H1 (cell line): ENCODE results near the gene ACAD10. TPM values are rescaled to one million over a fixed set of nuclear protein-coding genes. Genes with fewer than 3 reads are reported as not detected.

Experiments used
- CTCF ChIA-PET: fragments of 300-600 bp; sonication (Branson Sonifier 250); formaldehyde crosslinking; loops from one replicate; lab custom pipeline; 2021; ENCODE audit not compliant: partially characterized antibody; lab: Charles Lee
- POLR2A ChIA-PET: fragments of 300-600 bp; sonication (Branson Sonifier 250); formaldehyde crosslinking; loops from one replicate; lab custom pipeline; 2021; ENCODE audit warnings: inconsistent platforms; ENCODE audit not compliant: partially characterized antibody; lab: Charles Lee
- DNase-seq, 2 experiments: peaks; one replicate each; pipeline versions ENCODE4 v3.0.0 to v3.0.0-alpha.2; 2010 to 2022; ENCODE audit warnings: low spot score in 2 of 2, low read depth in 1 of 2, mixed read lengths in 1 of 2
- FAIRE-seq: peaks from 2 replicates; lab custom pipeline; 2011; peaks lifted over from hg19 to GRCh38; lab: Jason Lieb, UNC
- H2AFZ ChIP-seq: 2 replicates; pipeline ENCODE4 v1.8.1; 2012; ENCODE audit warnings: low read length, inconsistent platforms
- H2AK5ac ChIP-seq: 2 replicates; pipeline ENCODE4 v1.6.1; 2013; ENCODE audit warnings: low read depth, low read length
- H2BK120ac ChIP-seq: replicated peaks from 2 replicates; pipeline ENCODE3; 2013; ENCODE audit warnings: low read depth, low read length, inconsistent platforms
- H2BK12ac ChIP-seq: 2 replicates; pipeline ENCODE4 v1.6.1; 2013; ENCODE audit warnings: low read depth, low read length
- H2BK15ac ChIP-seq: 2 replicates; pipeline ENCODE4 v1.6.1; 2013; ENCODE audit warnings: low read length
- H2BK20ac ChIP-seq: 2 replicates; pipeline ENCODE4 v1.6.1; 2013; ENCODE audit warnings: low read length
- H2BK5ac ChIP-seq: 2 replicates; pipeline ENCODE4 v1.6.1; 2013; ENCODE audit warnings: low read depth, low read length
- H3K14ac ChIP-seq: 2 replicates; pipeline ENCODE4 v1.6.1; 2013; ENCODE audit warnings: inconsistent platforms; ENCODE audit not compliant: insufficient read length
- H3K18ac ChIP-seq: 2 replicates; pipeline ENCODE4 v1.6.1; 2013; ENCODE audit warnings: low read length; ENCODE audit errors: extremely low read depth
- H3K23ac ChIP-seq: 2 replicates; pipeline ENCODE4 v1.6.1; 2013; ENCODE audit warnings: inconsistent platforms; ENCODE audit not compliant: insufficient read length
- H3K23me2 ChIP-seq: 2 replicates; pipeline ENCODE4 v1.6.1; 2013; ENCODE audit warnings: low read depth, low read length
- H3K27ac ChIP-seq: 2 replicates; pipeline ENCODE4 v1.6.1; 2011; ENCODE audit warnings: low read depth, low read length, inconsistent platforms
- H3K27me3 ChIP-seq, 4 experiments: replicated peaks in 1 of 4; 1 replicate in 1 of 4; 2 replicates in 3 of 4; pipeline versions ENCODE4 v1.6.1 to v1.8.1; 2011 to 2013; ENCODE audit warnings: low read length in 3 of 4, mild to moderate bottlenecking in 3 of 4, inconsistent platforms in 2 of 4, mixed read lengths in 2 of 4, moderate library complexity in 1 of 4; ENCODE audit not compliant: control insufficient read depth in 3 of 4, insufficient read depth in 3 of 4; ENCODE audit errors: extremely low read depth in 1 of 4
- H3K36me3 ChIP-seq, 4 experiments: 2 replicates each; pipeline versions ENCODE4 v1.6.1 to v1.8.1; 2011 to 2013; ENCODE audit warnings: mild to moderate bottlenecking in 4 of 4, low read length in 3 of 4, moderate library complexity in 2 of 4, control low read depth in 1 of 4, inconsistent platforms in 1 of 4; ENCODE audit not compliant: insufficient read depth in 4 of 4, control insufficient read depth in 2 of 4
- H3K4ac ChIP-seq: replicated peaks from 2 replicates; pipeline ENCODE3; 2013; ENCODE audit warnings: low read length, low read depth, mixed read lengths, inconsistent platforms; ENCODE audit not compliant: insufficient read length
- H3K4me1 ChIP-seq, 4 experiments: replicated peaks in 1 of 4; 1 replicate in 1 of 4; 2 replicates in 3 of 4; pipeline versions ENCODE4 v1.6.1 to v1.8.1; 2011 to 2013; ENCODE audit warnings: low read length in 3 of 4, inconsistent platforms in 2 of 4, mixed read lengths in 1 of 4; ENCODE audit not compliant: insufficient read depth in 4 of 4, control insufficient read depth in 3 of 4
- H3K4me2 ChIP-seq, 2 experiments: 2 replicates each; pipeline versions ENCODE4 v1.6.1 to v1.8.1; 2011 to 2013; ENCODE audit warnings: low read depth in 2 of 2, low read length in 2 of 2, control low read depth in 1 of 2, inconsistent platforms in 1 of 2, mild to moderate bottlenecking in 1 of 2; ENCODE audit not compliant: insufficient read depth in 1 of 2
- H3K4me3 ChIP-seq, 4 experiments: fragments of 200-600, 300-600 bp in 1 of 4; sonication (generic), shearing (Covaris generic), sonication (Bioruptor Twin) in 1 of 4; 2 replicates each; pipeline versions ENCODE4 v1.5.1 to v1.8.1; 2011 to 2016; ENCODE audit warnings: low read length in 4 of 4, low read depth in 3 of 4, control low read depth in 2 of 4, inconsistent platforms in 2 of 4, mild to moderate bottlenecking in 2 of 4, mixed read lengths in 1 of 4, moderate library complexity in 1 of 4; ENCODE audit not compliant: insufficient read depth in 2 of 4; ENCODE audit errors: extremely low read depth in 1 of 4
- H3K56ac ChIP-seq: replicated peaks from 2 replicates; pipeline ENCODE3; 2013; ENCODE audit warnings: low read depth, mild to moderate bottlenecking, mixed read lengths, low read length, inconsistent platforms; ENCODE audit not compliant: insufficient read length
- H3K79me1 ChIP-seq: 2 replicates; pipeline ENCODE4 v1.6.1; 2013; ENCODE audit warnings: low read depth, low read length, control low read depth
- H3K79me2 ChIP-seq, 2 experiments: 2 replicates each; pipeline versions ENCODE4 v1.6.1 to v1.8.1; 2012 to 2013; ENCODE audit warnings: low read length in 2 of 2, mild to moderate bottlenecking in 2 of 2, inconsistent platforms in 1 of 2; ENCODE audit not compliant: insufficient read depth in 2 of 2, control insufficient read depth in 1 of 2
- H3K9ac ChIP-seq, 4 experiments: replicated peaks in 1 of 4; 1 replicate in 1 of 4; 2 replicates in 3 of 4; pipeline versions ENCODE4 v1.6.1 to v1.8.1; 2011 to 2013; ENCODE audit warnings: low read depth in 3 of 4, low read length in 3 of 4, control low read depth in 2 of 4, mild to moderate bottlenecking in 2 of 4, moderate library complexity in 2 of 4, inconsistent platforms in 1 of 4; ENCODE audit errors: extremely low read depth in 1 of 4
- H3K9me3 ChIP-seq, 2 experiments: 2 replicates each; pipeline versions ENCODE4 v1.6.1 to v1.8.1; 2012 to 2013; ENCODE audit warnings: mild to moderate bottlenecking in 2 of 2, moderate library complexity in 2 of 2, control low read depth in 1 of 2, inconsistent platforms in 1 of 2, low read depth in 1 of 2, low read length in 1 of 2, mixed read lengths in 1 of 2; ENCODE audit not compliant: insufficient read depth in 2 of 2
- H4K20me1 ChIP-seq, 2 experiments: replicated peaks in 1 of 2; 2 replicates each; pipeline versions ENCODE3 to v1.8.1; 2011 to 2013; ENCODE audit warnings: inconsistent platforms in 2 of 2, low read length in 2 of 2, mild to moderate bottlenecking in 1 of 2; ENCODE audit not compliant: insufficient read depth in 2 of 2, control insufficient read depth in 1 of 2
- H4K5ac ChIP-seq: 2 replicates; pipeline ENCODE4 v1.6.1; 2013; ENCODE audit warnings: low read length, low read depth, mixed read lengths, inconsistent platforms; ENCODE audit not compliant: insufficient read length
- H4K8ac ChIP-seq: 2 replicates; pipeline ENCODE4 v1.8.0; 2013; ENCODE audit warnings: mild to moderate bottlenecking, moderate library complexity, low read length, inconsistent platforms; ENCODE audit not compliant: insufficient read depth; ENCODE audit errors: extremely low read depth
- H4K91ac ChIP-seq: replicated peaks from 2 replicates; pipeline ENCODE3; 2013; ENCODE audit warnings: low read length, mixed read lengths, inconsistent platforms; ENCODE audit not compliant: insufficient read length
- CBX5 ChIP-seq: fragments of 300-800, 300-1000 bp; sonication (generic); IDR thresholded peaks from 2 replicates; pipeline ENCODE4 v1.7.1; 2016; ENCODE audit warnings: antibody characterized with exemption, low read length, low read depth
- CBX8 ChIP-seq: fragments of 300-800, 300-1000 bp; sonication (generic); IDR thresholded peaks from 2 replicates; pipeline ENCODE4 v1.7.1; 2016; ENCODE audit warnings: low read depth, low read length, borderline replicate concordance
- CHD2 ChIP-seq: IDR thresholded peaks from 2 replicates; pipeline ENCODE4 v1.6.1; 2012; ENCODE audit warnings: low read length, improper control_type of control experiment
- CREB1 ChIP-seq: IDR thresholded peaks from 2 replicates; pipeline ENCODE4 v1.6.1; 2012; ENCODE audit warnings: inconsistent platforms
- EP300 ChIP-seq, 2 experiments: IDR thresholded peaks; 1 replicate in 1 of 2; 2 replicates in 1 of 2; pipeline ENCODE4 v1.6.1; 2011 to 2012; ENCODE audit warnings: low read depth in 2 of 2, low read length in 2 of 2, mild to moderate bottlenecking in 2 of 2, borderline replicate concordance in 1 of 2, inconsistent platforms in 1 of 2, moderate library complexity in 1 of 2
- GTF2F1 ChIP-seq: IDR thresholded peaks from 2 replicates; pipeline ENCODE4 v1.6.1; 2012; ENCODE audit warnings: low read depth, low read length, improper control_type of control experiment, borderline replicate concordance
- JUN ChIP-seq: IDR thresholded peaks from 2 replicates; pipeline ENCODE4 v1.6.1; 2011; ENCODE audit warnings: low read depth, mild to moderate bottlenecking, improper control_type of control experiment, low read length
- SAP30 ChIP-seq: fragments of 300-600 bp; sonication (generic); IDR thresholded peaks from 2 replicates; pipeline ENCODE4 v1.7.1; 2012; ENCODE audit warnings: low read length, moderate library complexity, mild to moderate bottlenecking, inconsistent platforms; ENCODE audit not compliant: insufficient read depth, insufficient replicate concordance
- SP4 ChIP-seq: IDR thresholded peaks from 2 replicates; pipeline ENCODE4 v1.6.1; 2012; ENCODE audit warnings: low read length, inconsistent platforms
- SRF ChIP-seq: IDR thresholded peaks from 2 replicates; pipeline ENCODE4 v1.6.1; 2011; ENCODE audit warnings: mild to moderate bottlenecking, low read depth, low read length, moderate library complexity
- TCF12 ChIP-seq: IDR thresholded peaks from 2 replicates; pipeline ENCODE4 v1.6.1; 2011; ENCODE audit warnings: low read depth, mild to moderate bottlenecking, low read length
- WGBS, 2 experiments: shearing (Covaris generic) in 1 of 2; methylation state at CpG; one replicate each; pipeline versions ENCODE4 v1.1.6 to v1.1.7; 2013 to 2015; ENCODE audit warnings: low lambda C conversion rate in 2 of 2, mixed read lengths in 2 of 2, inconsistent platforms in 1 of 2, low coverage in 1 of 2, missing lambda C conversion rate in 1 of 2; ENCODE audit not compliant: insufficient replicate concordance in 2 of 2, insufficient coverage in 1 of 2, insufficient read length in 1 of 2; ENCODE audit errors: extremely low coverage in 1 of 2, missing lambda C conversion rate in 1 of 2; 5-methylcytosine and 5-hydroxymethylcytosine counted together
- polyA plus RNA-seq, 7 experiments: library from polyadenylated mRNA; depleted of rRNA in 3 of 7; stranded (reverse) in 5 of 7; unstranded in 2 of 7; fragments of >200 nt in 5 of 7; fragments of 200-250 nt in 2 of 7; gene quantifications; 1 replicate in 5 of 7; 2 replicates in 1 of 7; 4 replicates in 1 of 7; pipeline versions ENCODE4 v1.2.1 to v1.2.3, GENCODE V29; 2011 to 2013; ENCODE audit warnings: missing spikeins in 2 of 7, mixed read lengths in 2 of 7
- total RNA-seq: library from RNA; stranded (reverse); fragmentation: NEBNext Ultra II Directional; extraction: Animal tissue kit (Norgen Biotek cat#: 25700); gene quantifications from 2 replicates; pipeline ENCODE4 v1.2.1, GENCODE V29; 2021
- TF ChIP-seq, protein P1 (sequence below): IDR thresholded peaks from 2 replicates; pipeline ENCODE4 v1.6.1; 2011; ENCODE audit warnings: low read length, improper control_type of control experiment
- TF ChIP-seq, protein P2 (sequence below): IDR thresholded peaks from 2 replicates; pipeline ENCODE4 v1.6.1; 2012; ENCODE audit warnings: inconsistent platforms

Gene ACAD10
- total and polyA plus RNA-seq, 2 of the 8 experiments (the other 6 are each of a cell fraction or from before 2014, with no cell fraction given): 17.3 to 23.3 TPM

DNA sequence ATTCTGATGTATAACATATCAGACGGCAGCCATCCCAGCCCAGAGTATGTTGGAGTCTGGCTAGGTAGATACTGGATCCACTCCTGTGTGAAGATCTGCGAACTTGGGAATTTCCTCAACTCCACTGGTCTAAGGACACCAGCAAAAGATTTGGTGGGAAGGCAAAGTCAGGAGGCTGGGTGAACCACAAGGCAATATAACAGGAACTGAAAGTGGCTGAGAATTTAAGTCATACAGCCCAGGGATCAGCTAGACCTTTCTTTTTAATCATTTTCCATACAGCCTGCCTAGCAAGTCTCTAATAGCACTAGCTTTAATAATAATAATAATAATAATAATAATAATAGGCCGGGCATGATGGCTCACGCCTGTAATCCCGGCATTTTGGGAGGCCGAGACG is 34.9 kb upstream of the ACAD10 start:
- Histone ChIP-seq H2BK5ac (no peak overlapping the region), H3K9me3 (no peaks in the 10 kb centered on the region), H3K14ac (no peak overlapping the region), H3K27ac (no peak overlapping the region), H4K91ac (no peak overlapping the region), H2BK120ac (no peak overlapping the region), H4K5ac (no peak overlapping the region), H3K27me3 (no peaks in the 10 kb centered on the region), H3K4ac (no peak overlapping the region), H2AK5ac (no peak overlapping the region), H2BK12ac (no peak overlapping the region), H3K4me1 (no peaks in the 10 kb centered on the region), H2BK20ac (no peak overlapping the region), H4K20me1 (peaks cover 0 to 2% of the 10 kb centered on the region in 2 experiments), H4K8ac (no peak overlapping the region), H3K36me3 (peaks cover 5 to 52% (median 32%) of the 10 kb centered on the region in 4 experiments; a peak in 6 of 8 replicates), H3K79me1 (no peaks in the 10 kb centered on the region), H2AFZ (no peak overlapping the region), H3K4me2 (no peak overlapping the region), H3K9ac (no peak overlapping the region; a peak in 1 of 7 replicates), H3K23me2 (no peaks in the 10 kb centered on the region), H3K18ac (no peak overlapping the region), H3K4me3 (no peak overlapping the region), H3K79me2 (no peaks in the 10 kb centered on the region), H2BK15ac (no peak overlapping the region), H3K23ac (no peak overlapping the region), H3K56ac (no peak overlapping the region)
- WGBS, 2 experiments: 96% methylated on average over 7 of the region's 7 CpGs; no CpG with 5 or more reads in 1 of the 2 experiments
- FAIRE-seq (no peak), DNase-seq (no peak)
- ChIA-PET CTCF (interaction anchor here (0.6 to 1.0 kb wide), 2 partner anchors 22 to 24 kb away, joined by 3 read pairs; no protein-coding TSS in a partner anchor), POLR2A (no interaction called here)
- TF ChIP-seq JUN: no peak
- no peak for TF ChIP-seq CBX5
- no peak for TF ChIP-seq CHD2
- TF ChIP-seq SP4: no peak
- no peak for TF ChIP-seq SAP30
- TF ChIP-seq SRF: no peak
- no peak for TF ChIP-seq CBX8
- TF ChIP-seq, protein P1, sequence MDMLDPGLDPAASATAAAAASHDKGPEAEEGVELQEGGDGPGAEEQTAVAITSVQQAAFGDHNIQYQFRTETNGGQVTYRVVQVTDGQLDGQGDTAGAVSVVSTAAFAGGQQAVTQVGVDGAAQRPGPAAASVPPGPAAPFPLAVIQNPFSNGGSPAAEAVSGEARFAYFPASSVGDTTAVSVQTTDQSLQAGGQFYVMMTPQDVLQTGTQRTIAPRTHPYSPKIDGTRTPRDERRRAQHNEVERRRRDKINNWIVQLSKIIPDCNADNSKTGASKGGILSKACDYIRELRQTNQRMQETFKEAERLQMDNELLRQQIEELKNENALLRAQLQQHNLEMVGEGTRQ: no peak
- TF ChIP-seq GTF2F1: no peak
- TF ChIP-seq TCF12: no peak
- TF ChIP-seq CREB1: no peak
- TF ChIP-seq, protein P2, sequence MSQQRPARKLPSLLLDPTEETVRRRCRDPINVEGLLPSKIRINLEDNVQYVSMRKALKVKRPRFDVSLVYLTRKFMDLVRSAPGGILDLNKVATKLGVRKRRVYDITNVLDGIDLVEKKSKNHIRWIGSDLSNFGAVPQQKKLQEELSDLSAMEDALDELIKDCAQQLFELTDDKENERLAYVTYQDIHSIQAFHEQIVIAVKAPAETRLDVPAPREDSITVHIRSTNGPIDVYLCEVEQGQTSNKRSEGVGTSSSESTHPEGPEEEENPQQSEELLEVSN: no peak
- TF ChIP-seq EP300 (IDR thresholded peaks at IDR 0.05; ENCODE audit: borderline replicate concordance in 1 of 2, low read depth in 2 of 2, low read length in 2 of 2): no peak
